CD4-positive, alpha-beta T cell treated with Interleukin-1 beta for 1 hour (primary cell): Measurements from ENCODE around the gene TMEM132C.

Experiments
- DNase-seq, 2 donors: peaks; one replicate each; pipeline ENCODE4 v3.0.0-alpha.2; 2020 to 2022

Gene TMEM132C

DNA sequence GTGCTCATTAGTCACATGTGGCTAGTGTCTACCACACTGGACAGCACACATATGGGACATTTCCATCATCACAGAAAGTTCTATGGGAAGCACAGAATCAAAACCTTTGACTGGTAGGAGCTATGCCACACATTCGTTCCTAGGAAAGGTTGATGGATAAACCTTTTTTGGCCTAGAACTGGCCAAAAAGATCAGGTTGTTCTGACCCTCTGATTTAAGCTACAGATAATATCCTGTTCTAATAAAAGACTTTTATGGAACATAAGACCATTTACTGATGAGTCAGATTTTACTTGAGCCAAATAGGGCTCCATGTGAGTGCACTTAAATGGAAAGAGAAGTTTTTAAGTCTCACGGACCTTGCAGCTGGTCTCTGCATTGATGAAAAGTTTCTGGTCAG lies 413.6 kb downstream of the TMEM132C start:
- DNase-seq = no peak

DNA sequence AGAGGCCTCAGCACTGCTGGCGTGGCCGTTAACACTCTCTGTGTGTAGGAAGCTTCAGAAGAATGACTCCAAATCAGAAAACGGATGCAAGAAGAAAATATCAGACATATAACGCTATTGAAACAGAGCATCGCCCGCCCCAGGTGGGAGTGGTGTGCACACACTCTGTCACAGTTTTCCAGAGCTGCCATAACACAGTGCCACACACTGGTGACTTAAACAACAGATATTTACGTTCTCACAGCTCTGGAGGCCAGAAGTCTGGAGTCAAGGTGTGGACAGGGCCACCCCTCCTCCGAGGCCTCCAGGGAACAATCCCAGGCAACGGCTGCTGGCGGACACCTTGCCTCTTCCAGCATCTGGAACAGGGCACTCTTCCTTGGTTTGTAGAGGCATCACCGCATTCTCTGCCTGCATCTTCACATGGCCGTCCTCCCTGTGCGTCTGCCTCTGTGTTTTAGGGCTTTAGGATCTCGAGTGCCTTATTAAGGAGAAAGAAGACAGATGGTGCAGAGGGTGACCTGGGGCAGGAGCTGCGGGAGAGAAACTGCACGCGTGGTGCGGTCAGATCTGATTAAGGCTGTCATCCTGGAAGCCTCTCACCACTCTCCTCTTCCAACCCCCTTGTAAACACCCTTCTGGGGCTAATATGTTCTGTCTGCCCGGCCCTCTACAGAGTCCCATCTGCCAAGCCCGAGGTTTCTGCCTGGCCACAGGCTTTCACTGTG lies 415.7 kb downstream of the TMEM132C start:
- DNase-seq = no peak

DNA sequence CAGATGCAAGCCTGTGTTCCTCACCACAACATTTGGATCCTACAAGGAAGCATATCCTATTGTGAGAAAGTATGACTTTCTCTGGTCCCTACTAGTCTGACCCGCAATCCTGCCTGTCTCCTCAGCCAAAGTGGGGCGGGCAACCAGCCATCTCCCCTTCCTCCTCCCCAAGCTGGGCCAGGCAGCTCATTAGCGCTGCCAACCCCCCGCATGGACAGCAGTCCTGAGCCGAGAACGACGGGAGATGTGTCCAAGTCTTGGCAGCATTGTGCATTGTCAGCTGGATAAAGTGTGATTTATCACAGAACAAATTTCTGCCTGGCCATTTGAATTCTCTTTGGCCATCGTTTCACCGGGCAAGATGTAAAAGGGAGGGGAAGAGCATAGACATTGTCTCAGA lies 417.4 kb downstream of the TMEM132C start:
- no peak for DNase-seq

DNA sequence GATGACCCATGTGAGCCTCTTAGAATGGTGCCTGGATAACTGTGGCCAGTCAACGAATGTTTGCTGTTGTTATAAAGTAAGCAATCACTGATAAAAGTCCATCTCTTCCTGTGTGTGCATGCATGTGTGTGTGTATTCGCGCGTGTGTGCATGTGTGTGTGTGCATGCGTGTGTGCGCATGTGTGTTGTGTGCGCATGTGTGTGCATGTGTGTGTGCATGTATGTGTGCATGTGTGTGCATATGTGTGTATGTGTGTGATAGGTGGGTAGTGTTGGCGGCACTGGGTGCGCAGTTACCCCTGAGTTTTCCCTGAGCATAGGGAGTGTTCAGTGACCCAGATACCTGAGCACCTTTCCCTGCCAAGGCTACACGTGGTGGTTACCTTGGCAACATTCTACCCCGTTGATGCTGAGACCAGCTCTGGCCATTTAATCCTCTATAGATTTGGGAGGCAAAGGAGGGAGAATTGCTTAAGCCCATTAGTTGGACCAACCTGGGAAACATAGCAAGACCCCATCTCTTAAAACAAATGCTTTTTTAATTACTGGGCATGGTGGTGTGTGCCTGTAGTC lies 419.0 kb downstream of the TMEM132C start:
- DNase-seq = no peak

DNA sequence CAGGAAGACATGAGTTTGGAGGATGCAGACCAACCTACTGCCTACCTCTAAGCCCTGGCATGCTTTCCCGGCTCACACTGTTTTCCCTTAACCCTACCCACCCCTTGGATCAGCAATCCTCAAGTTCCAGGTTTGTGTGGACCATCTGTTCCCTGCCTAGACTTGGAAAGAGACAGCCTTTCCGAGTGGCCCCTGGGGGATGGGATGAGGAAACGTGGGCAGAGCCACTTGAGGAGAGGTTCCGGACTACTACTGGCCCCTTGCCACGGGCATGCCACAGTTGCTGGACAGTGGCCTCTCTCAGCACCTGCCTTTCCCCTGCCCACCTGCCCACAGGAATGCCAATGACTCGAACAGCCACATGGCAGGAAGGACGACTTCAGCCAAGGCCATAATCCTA lies 420.9 kb downstream of the TMEM132C start:
- no peak for DNase-seq

DNA sequence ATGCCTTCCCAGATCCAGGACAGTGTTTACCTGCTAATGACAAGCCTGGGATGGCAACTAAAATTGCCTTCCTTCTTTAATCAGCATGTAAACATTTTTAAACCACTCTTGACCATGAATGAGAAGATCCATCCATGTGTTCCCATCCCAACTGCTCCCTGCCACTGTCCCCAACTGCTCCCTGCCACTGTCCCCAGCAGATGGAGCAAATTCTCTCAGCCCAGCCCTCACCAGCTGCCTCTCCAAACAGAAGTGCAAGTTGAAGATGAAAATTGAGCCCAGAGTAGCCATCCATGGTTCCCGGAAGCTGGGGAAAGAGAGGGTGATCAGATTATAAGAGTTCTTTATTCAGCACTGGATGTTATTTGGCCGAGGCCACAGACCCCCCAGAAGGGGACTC lies 423.7 kb downstream of the TMEM132C start:
- no peak for DNase-seq

DNA sequence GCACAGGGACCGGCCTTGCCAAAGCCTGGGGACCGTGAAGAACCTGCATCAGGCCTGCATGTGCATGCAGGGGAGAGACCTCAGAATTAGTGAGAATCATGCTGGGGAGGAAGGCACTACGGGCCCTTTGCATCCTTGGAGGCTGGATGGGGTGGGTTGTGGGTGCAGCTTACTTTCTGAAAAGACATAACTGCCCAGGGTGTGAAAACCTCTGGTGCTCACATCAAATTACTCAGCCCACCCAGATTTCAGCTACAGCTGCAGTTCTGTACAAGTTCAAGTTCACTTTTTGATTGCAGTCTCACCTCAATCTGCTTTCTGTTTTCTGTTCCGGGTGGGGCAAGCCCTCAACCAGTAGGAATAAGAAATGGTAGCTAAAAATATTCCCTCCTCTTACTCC lies 426.1 kb downstream of the TMEM132C start:
- no peak for DNase-seq

DNA sequence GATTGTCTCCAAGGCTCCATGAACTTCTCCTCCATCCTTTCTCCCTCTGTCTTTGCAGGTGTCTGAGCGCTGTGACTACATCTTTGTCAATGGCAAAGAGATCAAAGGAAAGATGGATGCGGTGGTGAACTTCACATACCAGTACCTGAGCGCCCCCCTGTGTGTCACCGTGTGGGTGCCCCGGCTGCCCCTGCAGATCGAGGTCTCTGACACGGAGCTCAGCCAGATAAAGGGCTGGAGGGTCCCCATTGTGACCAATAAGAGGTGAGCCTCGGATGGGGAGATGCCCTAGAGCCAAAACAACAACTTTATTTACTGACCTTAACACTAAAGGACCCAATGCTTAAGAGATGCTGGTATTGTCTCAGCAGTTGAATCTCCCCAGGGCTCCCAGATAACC lies 426.8 kb downstream of the TMEM132C start:
- no peak for DNase-seq

DNA sequence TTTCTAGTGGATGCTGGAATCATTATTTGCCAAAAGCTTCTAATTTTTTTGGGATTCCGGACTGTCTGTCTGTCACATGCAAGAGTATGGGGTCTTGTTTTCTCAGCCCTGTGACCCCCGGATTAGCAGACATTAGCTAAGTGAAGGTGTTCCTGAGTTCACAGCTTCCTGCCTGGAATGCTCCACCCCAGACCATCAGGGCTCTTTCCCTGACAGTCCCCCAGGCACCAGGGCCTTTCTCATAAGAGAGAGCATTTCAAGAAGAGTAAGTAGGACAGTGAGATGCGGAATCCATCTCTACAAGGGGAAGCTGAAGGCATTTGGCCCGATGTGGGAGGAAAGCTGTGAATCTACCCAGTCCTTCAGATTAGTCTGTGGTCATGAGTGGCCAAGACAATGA lies 427.5 kb downstream of the TMEM132C start:
- no peak for DNase-seq

DNA sequence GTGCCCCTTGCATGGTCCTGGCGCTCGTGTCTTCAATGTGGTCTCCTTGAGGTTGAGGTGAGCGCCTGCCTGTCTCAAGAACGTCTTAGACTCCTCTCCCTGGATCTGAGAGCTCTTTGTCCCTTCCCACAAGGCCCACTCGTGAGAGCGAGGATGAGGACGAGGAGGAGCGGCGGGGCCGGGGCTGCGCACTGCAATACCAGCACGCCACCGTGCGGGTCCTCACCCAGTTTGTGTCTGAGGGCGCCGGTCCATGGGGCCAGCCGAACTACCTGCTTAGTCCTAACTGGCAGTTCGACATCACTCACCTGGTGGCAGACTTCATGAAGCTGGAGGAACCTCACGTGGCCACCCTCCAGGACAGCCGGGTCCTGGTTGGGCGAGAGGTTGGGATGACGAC lies 428.7 kb downstream of the TMEM132C start:
- DNase-seq = no peak

DNA sequence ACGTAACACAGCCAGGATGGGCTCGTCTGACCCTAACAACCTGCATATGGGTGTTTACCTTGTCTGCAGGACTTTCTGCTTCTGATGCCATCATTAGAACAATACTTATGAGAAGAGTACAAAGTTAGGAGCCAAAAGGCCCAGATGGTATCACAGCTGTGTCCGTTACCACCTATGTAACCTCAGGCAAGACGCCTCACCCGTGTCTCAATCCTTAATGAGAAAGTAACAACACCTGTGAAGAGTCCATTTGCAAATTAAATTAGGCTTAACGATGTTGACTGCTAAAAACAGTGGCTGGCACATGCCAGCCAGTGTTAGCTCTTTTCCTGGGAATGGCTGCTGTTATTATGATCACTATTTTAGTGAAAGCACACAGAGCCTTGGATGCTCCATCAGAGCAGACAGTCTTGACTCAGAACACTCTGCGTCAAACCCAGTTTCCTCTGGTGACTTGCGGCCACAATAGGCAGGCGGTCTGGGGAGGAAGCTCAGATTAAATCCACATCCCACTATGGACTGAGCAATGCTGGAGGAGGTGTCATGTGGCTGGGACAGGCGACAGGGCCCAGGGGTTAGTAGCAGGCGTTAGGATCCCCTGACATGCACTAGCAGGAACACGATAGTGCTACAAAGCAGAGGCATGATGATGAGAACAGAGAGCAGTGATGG lies 431.5 kb downstream of the TMEM132C start:
- DNase-seq = no peak

DNA sequence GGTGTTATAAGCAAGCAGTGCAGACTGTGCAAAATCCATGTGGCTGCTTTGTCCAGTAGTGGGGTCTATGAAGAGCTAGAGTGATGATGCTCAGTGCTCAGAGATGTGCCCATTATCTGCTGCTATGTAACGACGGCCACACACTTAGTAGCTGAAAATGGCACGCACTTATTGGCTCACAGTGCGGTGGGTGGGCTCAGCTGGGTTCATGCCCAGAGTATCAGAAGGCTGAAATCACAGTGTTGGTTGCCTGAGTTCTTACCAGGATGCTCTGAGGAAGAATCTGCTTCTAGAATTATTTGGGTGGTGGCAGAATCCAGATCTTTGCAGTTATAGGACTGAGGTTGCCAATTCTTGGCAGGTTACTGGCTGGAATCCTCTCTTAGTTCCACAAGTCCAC lies 432.1 kb downstream of the TMEM132C start:
- no peak for DNase-seq

DNA sequence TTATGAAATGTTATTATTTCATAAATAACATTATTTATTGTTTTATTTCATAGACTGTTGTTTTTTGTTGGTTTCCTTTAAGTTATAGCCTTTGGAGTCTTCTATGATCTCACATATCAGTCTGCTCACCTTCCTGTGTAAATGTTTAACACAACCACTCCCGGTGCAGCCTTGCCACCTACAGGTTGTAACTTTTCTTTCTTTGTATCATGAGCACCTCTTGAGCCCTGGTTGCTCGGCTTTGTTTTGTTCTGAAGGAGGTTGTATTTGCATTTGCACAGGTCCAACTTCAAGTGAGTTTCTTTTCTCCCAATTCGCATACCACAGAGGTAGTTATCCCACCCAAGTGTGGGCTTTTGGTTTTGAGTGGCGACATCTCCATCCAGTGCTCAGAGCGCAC lies 435.4 kb downstream of the TMEM132C start:
- no peak for DNase-seq

DNA sequence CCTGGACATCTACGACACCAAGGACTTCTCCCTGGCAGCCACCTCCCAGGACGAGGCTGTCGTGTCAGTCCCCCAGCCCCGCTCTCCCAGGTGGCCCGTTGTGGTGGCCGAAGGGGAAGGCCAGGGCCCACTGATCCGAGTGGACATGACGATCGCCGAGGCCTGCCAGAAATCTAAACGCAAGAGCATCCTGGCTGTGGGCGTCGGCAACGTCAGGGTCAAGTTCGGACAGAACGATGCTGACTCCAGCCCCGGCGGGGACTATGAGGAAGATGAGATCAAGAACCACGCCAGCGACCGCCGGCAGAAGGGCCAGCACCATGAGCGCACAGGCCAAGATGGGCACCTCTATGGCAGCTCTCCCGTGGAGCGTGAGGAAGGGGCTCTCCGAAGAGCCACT lies 438.2 kb downstream of the TMEM132C start:
- DNase-seq = no peak

DNA sequence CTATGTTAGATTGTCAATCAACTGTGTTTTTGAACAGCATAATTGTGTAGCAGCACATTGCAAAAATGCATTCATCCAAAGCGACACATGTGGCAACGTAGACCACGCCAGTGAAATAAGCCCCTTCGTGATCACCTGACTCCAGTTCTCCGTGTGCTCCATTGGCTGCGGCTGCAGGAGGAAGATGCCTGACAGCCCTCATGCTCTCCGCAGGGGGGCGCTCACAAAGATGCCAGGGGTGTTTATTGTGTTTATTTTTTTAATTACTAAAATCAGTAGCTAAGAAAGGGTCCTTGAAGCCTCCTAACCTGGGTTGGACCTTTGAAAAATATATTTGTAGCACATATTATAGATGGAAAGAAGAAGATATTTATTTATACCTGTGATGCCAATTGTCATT lies 440.5 kb downstream of the TMEM132C start:
- DNase-seq = no peak

DNA sequence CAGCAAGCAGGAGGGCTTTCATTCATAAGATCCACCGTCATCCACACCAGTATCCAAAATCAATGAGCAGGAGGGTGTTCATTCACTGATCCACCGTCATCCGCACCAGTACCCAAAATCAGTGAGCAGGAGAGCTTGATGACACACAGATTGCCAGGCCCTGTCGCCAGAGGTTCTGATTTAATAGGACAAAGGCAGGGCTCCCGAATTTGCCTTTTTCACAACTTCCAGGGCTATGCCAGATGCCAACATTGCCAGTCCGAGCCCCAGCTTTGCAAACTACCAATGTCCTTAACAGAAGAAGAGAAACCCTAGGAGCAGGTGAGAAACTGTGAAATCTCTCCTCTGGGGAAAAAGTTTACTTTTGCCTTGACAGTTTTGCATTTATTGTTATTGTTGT lies 441.8 kb downstream of the TMEM132C start:
- DNase-seq = no peak

DNA sequence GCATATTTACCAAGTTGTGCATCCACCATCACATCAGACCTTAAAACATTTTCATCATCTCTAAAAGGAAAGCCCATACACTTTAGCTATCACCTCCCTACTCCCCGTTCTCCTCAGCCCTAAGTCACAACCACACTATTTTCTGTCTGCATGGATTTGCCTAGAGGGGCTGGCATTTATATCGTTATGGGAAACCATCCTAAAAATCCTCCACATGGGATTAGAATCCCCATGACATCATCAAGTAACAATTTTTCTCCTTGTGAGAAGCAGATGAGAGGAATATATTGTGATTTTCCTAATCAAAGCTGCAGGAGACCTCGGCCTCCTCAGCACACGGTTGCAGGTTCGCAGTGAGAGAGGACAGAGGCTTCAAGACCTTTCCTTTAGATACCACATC lies 442.7 kb downstream of the TMEM132C start:
- DNase-seq = no peak

DNA sequence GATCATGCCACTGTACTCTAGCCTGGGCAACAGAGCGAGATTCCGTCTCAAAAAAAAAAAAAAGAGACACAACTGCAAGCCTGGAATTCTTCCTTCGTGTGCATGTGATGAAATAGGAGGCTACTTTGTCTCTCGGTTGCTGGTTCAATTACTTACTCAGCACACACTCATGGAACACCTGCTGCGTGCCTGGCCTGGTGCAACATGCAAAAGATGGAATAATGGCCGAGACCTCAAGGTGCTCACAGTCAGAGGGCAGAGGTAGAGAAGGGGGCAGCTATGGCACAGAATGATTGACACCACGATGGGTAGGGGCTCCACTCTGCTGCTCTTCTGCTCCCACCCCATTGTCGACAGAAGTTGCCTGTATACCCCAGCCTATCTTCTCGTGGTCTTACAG lies 444.5 kb downstream of the TMEM132C start:
- DNase-seq = no peak

DNA sequence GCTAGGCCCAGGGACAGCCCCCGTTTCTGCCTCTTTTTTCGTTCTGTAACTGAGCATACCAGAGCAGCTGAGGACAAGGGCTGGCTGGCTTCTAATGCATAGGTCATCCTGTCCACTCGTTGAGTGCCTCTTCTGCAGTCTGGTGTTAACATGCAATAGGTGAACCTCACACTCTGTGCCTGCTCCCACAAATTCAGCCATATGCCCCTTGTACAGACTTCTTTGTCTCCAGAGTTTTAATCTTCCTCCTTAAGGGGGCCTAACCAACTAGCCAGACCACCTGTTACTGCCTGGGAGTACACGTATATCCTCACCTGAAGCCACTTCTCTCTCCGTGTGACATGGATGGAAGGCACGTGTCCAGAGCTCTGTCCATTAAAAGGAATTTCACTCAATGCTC lies 445.7 kb downstream of the TMEM132C start:
- no peak for DNase-seq

DNA sequence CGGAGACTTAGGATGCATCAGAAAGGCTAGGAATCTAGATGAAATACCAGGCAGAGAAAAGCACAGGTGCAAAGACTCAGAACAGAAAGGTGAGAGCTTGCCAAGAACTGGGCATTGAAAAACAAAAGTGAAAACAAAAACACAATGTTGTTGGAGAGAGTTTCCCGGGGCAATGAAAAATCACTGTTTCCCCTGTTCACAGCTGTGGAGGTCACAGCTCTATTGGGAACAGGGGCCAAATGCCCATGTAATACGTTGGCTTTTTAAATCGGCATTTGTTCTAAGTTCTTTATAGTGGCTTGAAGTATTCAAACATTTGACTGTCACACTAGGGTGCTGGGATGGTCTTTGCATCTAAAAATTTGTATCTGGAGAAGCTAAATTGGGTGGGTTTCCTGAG lies 448.5 kb downstream of the TMEM132C start:
- DNase-seq = no peak

DNA sequence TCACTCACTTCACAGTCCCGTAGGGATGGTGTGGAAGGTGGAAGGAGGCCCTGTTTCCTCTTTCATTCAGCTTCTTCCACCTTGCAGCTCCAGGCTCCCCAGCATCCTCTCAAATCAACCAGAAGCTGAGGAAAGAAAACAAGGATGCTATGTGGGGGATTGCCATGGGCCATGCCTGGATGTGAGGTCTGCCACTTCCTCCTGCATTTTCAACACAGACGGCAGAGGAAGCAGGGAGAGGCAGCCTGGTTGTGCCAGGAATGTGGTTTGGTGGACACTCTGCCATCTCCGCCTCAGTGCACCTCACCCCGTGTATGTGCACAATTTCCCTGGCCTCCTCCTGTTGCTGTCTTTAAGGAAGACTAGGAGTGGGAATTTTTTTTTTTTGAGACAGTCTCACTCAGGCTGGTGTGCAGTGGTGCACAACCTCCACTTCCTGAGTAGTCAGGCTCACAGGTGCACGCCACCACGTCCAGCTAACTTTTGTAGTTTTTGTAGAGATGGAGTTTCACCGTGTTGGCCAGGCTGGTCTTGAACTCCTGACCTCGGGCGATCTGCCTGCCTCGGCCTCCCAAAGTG lies 457.6 kb downstream of the TMEM132C start:
- DNase-seq = no peak

DNA sequence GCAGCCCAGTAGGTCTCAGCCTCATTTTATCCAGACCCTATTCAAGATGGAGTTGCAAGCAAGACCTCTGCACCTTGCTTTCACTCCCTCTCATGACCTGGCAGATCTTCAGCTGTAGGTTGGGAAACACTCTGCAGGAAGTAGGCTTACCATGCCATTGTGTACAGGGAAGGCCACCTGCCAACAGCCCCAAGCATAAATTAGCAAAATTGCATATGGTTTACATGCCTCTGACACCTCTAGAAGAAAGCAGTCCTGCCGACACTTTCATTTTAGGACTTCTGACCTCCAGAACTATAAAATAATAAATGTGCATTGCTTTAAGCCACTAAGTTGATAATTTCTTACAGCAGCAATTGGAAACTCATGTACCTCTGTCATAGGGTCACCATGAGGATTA lies 459.9 kb downstream of the TMEM132C start:
- no peak for DNase-seq

DNA sequence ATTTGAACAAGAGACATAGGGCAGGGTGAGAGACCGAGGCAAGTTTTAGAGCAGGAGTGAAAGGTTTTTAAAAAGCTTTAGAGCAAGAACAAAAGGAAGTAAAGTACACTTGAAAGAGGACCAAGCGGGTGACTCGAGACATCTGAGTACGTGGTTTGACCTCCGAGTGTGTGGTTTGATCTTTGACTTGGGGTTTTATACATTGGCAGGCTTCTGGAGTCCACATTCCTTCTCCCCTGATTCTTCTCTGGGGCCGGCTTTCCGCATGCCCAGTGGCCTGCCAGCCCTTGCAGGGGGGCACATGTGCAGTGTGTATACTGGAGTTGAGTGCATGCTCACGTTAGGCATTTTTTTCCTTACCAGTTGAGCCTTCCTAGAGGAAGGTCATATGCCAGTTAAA lies 460.5 kb downstream of the TMEM132C start:
- no peak for DNase-seq

DNA sequence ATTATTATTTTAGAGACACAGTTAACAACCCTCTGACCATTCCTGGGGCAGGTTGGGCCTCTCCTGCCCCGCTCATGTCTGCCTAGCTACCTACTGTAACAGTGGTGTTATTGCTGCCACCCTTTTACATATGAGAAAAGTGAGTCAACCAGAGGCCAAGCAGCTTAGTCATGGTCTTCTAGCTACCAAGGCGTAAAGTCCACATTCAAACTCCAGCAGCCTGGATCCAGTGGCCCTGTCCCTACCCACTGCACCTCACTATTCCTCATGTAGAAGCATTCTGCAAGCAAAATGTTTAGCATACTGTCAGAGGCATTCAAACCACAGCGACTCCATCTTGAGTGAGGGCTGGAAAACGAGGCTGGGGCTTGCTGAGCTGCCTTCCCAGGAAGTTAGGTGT lies 461.0 kb downstream of the TMEM132C start:
- no peak for DNase-seq
